Measurements from ENCODE around the gene ERBB4. TPM values are rescaled to one million over a fixed set of nuclear protein-coding genes. Genes with fewer than 3 reads are reported as not detected.

The ERBB4 gene
- total RNA-seq, 1 donor from 2014 or later = 0.05 TPM

GRCh38 chr2:211948932-211949331, 589.7 kb downstream of the ERBB4 start:
- no peak for DNase-seq (ENCODE audit: low spot score)
- ATAC-seq = no peak

GRCh38 chr2:211946960-211947359, 591.6 kb downstream of the ERBB4 start:
- no peak for ATAC-seq
- no peak for DNase-seq (ENCODE audit: low spot score)

DNA sequence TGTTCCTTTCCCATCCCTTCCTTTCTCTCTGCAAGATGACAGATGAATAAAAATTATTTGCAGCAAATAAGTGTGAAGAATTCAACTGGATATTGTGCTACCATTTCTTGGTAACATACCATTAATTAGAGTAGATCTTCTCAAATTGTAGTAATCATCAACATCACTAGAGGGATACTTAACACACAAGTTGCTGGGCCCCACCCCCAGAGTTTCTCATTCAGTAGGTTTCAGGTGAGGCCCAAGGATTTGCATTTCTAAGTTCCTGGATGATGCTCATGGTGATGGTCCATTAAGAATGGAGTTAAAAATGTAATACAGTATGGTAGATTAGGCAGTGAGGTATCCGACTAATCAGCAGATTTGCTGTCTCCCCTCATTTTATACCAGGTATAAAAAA, 594.0 kb downstream of the ERBB4 start:
- ATAC-seq (no peak), DNase-seq (ENCODE audit: low spot score) (no peak)

DNA sequence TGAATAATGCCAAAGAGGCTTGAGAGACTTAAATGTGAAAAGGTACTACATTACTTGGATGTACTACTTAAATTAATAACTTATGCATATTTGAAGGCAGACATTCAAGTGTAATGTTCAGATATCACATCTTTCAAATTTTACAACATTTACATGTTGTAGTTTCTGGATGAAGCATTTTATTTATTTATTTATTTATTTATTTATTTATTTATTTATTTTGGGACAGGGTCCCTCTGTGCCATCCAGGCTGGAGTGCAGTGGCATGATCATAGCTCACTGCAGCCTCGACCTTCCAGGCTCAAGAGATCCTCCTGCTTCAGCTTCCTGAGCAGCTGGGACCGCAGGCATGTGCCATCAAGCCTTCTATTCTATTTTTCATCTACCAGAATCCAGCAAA, 596.4 kb downstream of the ERBB4 start:
- DNase-seq (ENCODE audit: low spot score) (no peak), ATAC-seq (no peak)

DNA sequence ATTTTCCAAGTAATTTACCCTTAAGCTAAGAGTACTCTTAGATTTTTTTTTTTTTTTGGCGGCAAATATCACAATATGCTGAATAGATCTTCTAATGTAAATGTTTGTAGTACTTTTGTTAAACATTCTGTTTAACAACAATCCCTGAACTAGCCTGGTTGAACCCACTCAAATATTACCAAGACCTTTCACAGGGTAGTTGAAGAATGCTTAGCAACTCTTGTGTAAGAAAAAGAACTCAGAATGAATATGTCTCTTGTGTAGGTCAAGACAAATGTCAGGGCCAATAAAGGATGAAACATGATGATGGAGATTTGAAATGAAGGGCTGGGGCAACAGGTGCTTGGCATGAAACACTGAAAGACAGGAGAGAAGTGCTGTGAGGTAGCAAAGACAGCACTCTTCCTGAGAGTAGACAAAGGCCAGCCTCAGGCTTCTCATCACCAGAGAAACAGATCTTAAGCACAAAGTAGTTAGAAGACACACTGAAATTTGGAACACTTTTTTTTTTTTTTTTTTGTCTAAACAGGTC, 597.3 kb downstream of the ERBB4 start:
- DNase-seq (ENCODE audit: low spot score) = no peak
- ATAC-seq = no peak

GRCh38 chr2:211939177-211939576, 599.4 kb downstream of the ERBB4 start:
- DNase-seq (ENCODE audit: low spot score) (no peak), ATAC-seq (no peak)

- ATAC-seq = no peak
- no peak for DNase-seq (ENCODE audit: low spot score)
Observed at GRCh38 chr2:211934811-211935210, 603.8 kb downstream of the ERBB4 start.

- DNase-seq (ENCODE audit: low spot score) = no peak
- ATAC-seq = no peak
Observed at GRCh38 chr2:211931314-211931713, 607.3 kb downstream of the ERBB4 start.

GRCh38 chr2:211930331-211930730, 608.3 kb downstream of the ERBB4 start:
- DNase-seq (ENCODE audit: low spot score) = no peak
- no peak for ATAC-seq

DNA sequence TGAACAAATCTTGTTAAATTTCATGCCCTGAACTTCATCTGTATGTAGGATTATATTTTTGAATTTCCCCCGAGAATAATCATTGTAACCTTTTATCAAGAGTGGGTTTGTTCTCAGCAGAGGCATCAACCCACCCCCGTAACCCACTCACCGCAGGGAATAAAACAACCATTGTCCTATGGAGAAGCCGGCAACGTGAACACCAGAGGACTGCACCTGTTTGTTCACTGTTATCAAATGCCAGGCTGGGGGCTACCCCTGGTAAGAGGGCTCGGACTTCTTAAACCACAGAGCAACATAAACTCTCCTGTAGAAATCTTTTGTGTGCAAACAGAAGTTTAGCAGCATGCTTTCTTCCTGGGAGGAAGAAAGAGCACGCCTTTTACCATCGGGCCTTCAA, 610.4 kb downstream of the ERBB4 start:
- ATAC-seq (no peak), DNase-seq (ENCODE audit: low spot score) (no peak)

- no peak for DNase-seq (ENCODE audit: low spot score)
- no peak for ATAC-seq
Observed at GRCh38 chr2:211923019-211923418, 615.6 kb downstream of the ERBB4 start.

DNA sequence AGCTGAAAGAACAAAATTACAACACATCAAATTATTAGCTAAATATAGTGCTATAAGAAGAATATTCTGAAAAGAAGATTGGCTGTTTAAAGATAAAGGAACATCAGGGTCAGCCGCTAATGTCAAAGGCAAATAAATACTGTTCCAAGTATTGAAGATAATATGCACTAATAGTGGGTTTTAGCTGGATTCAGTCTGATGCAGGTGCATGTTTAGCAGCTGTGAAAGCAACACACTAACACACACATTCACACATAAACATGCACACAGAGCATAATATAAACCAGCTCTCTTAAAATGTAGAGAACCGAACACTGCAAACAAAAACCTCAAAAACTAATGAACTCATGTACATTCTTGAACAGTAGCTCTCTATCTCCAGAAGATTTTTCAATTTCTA, 634.6 kb downstream of the ERBB4 start:
- ATAC-seq (no peak), DNase-seq (ENCODE audit: low spot score) (no peak)

DNA sequence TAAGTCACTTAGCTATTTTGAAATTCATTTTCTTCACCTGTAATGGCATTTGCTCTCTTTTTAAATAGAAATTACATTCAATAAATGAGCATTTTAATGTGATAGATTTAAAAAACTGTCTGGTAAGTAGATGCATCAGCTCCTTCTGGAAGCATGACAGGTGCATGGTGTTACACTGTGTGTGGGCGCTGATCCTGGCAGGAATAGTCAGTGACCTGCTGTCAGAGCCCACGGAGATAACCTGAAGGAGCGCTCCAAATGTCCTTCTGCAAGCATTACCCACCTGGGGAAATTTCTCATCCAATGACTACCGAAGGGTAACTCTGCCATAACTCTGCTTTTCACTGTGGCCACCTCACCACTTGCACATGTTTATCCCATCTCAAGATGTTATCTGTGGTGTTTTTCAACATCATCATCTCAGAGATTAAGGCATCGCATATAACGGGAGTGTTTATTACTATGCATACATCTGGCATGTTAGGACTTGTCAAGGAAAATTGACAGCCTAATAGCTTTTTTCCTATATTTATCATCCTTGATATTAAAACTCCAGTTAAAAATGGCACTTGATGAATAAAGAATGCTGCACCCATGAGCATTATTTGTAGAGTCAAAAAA, 637.3 kb downstream of the ERBB4 start:
- DNase-seq (ENCODE audit: low spot score) = no peak
- ATAC-seq = no peak

- DNase-seq (ENCODE audit: low spot score) = no peak
- ATAC-seq = no peak
Observed at GRCh38 chr2:211900518-211900917, 638.1 kb downstream of the ERBB4 start.

- ATAC-seq (no peak), DNase-seq (ENCODE audit: low spot score) (no peak)
Observed at GRCh38 chr2:211900000-211900399, 638.6 kb downstream of the ERBB4 start.

DNA sequence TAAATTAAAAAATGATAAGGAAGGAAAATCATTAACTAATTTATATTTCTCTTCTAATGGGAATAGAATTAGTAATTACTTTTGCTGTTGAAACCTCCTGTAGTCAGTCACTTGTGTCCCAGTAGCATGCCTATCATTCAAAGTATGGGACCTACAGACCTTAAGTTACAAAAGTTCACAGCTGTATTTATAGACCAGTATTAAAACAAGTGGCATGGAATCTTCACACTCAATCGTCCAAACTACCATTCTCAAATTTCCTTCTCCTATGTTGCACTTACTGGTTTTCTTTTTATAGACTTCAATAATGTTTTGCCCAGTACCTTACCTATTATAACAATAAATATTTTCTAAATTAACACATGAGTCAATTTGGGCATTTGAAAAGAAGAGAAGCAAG, 639.9 kb downstream of the ERBB4 start:
- DNase-seq (ENCODE audit: low spot score) = no peak
- ATAC-seq = no peak

- DNase-seq (ENCODE audit: low spot score) (no peak), ATAC-seq (no peak)
Observed at GRCh38 chr2:211881449-211881848, 657.2 kb downstream of the ERBB4 start.

- DNase-seq (ENCODE audit: low spot score) (no peak), ATAC-seq (no peak)
Observed at GRCh38 chr2:211879323-211879722, 659.3 kb downstream of the ERBB4 start.

DNA sequence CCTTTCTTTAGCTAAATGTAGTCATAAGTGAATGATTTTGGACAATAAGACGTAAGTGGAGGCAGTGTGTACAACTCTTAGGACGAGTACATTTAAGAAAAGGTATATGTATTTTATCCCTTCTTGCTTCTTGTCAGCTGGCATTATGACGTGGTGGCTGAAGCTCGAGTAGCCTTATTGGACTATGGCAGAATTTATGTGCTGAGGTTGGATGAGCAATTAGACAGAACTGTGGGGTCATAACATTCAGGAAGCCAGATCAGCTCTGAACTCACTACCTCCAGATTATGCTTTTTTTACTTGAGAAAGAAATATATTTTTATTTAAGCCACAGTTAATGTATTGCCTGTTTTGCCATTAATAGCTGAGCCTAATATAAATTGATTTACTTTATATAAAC, 661.5 kb downstream of the ERBB4 start:
- ATAC-seq = no peak
- DNase-seq (ENCODE audit: low spot score) = no peak

DNA sequence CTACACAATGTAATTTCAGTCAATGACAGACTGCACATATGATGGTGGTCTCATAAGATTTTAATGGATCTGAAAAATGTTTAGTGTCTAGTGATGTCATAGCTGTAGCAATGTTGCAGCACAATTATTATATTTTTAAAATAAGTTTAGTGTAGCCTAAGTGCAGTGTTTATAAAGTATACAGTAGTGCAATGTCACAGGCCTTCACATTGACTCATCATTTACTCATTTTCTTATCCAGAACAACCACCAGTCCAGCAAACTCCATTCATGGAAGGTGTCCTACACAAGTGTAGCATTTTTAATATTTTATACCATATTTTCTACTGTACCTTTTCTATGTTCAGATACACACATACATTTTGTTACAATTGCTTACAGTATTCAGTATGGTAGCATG, 663.1 kb downstream of the ERBB4 start:
- DNase-seq (ENCODE audit: low spot score) (no peak), ATAC-seq (no peak)

DNA sequence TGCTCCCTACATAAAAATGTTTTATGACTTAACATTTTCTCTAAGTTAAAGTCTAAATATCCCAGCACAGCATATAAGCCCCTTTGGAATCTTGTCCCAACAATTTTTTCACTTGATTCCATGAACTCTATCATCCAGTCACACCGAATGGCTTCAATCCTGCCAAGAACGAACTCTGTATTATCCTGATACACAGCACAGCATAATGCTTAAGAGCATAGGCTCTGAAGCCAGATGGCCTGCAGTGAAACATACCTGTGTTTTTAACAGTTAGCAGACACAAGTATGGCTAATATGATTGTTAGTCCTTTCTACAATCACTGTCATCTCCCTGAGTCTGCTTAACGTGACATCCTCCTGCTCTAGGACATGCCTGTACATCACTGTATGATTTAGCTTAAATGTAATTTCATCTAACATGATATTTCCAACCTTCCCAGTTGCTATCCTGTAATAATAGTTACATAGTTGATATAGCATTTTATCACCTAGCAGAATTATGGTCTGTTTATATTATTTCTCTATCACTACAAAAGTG, 669.5 kb downstream of the ERBB4 start:
- ATAC-seq (no peak), DNase-seq (ENCODE audit: low spot score) (no peak)

DNA sequence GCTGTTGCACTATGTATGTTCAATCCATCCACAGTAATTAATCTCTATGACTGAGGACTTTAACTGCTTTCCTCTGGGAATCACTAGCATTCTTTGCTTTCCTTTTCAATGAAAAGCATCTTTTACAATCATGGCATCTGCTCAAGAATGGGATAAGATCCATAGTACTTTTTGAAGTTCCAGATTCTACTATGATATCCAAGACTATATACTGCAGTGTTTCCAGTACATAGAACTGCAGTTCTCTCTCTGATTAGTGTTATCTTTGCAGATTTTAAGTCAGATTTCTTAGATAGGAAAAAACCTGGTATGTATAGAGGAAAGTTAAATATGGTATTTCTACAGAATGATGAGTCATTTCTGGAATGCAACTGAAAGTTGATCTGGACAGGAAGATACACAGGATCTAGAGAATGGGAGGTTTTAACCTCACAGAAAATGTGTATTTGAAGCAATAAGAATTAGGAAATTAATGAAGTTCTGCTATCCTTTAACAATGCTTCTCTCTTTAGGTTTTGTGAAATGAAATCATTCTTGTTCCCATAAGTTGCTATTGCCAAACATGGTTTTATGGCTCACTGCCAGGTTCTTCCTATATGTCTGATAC, 670.7 kb downstream of the ERBB4 start:
- ATAC-seq = no peak
- no peak for DNase-seq (ENCODE audit: low spot score)

DNA sequence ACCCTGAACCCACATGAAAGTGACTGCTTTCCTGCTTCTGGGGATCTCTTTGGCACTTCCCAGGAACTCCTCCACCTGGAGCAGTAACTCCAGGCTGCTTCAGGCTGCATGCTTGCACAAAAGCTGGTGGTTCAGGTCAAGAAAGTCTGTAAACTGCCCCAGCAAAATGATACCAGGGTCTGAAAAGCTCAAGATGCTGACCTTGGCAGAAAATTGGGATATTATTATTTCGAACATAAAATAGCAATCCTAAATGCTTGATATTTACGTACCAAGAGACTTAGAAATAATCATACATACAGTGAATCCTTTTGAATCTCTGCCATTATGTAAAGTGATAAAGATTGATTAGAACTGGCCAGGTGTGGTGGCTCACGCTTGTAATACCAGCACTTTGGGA, 674.3 kb downstream of the ERBB4 start:
- ATAC-seq (no peak), DNase-seq (ENCODE audit: low spot score) (no peak)

All from left lobe of liver (tissue), 2 donors.